GM23248 (cell line): ENCODE data around the gene TNS2. TPM values are rescaled to one million over a fixed set of nuclear protein-coding genes. Genes with fewer than 3 reads are reported as not detected.

Experiments used
- DNase-seq: peaks from one replicate; pipeline ENCODE4 v3.0.0-alpha.2; 2015
- H2AFZ ChIP-seq: fragments of 200-600 bp; sonication (generic); 2 replicates; pipeline ENCODE4 v1.6.1; 2016; ENCODE audit warnings: antibody characterized with exemption
- H3F3A ChIP-seq: fragments of 200-600 bp; sonication (generic); 2 replicates; pipeline ENCODE4 v1.6.1; 2016; ENCODE audit warnings: mild to moderate bottlenecking, antibody characterized with exemption, mixed run types; ENCODE audit not compliant: insufficient read depth
- H3K27ac ChIP-seq: fragments of 200-600 bp; sonication (generic); 2 replicates; pipeline ENCODE4 v1.5.1; 2016; ENCODE audit warnings: mild to moderate bottlenecking
- H3K27me3 ChIP-seq: fragments of 200-600 bp; sonication (generic); replicated peaks from 2 replicates; pipeline ENCODE4 v1.6.1; 2016; ENCODE audit warnings: mild to moderate bottlenecking; ENCODE audit not compliant: insufficient read depth
- H3K36me3 ChIP-seq: fragments of 200-600 bp; sonication (generic); 2 replicates; pipeline ENCODE4 v1.6.1; 2016; ENCODE audit warnings: low read depth, mild to moderate bottlenecking
- H3K4me1 ChIP-seq: fragments of 200-600 bp; sonication (generic); 2 replicates; pipeline ENCODE4 v1.6.1; 2016; ENCODE audit warnings: mild to moderate bottlenecking; ENCODE audit not compliant: insufficient read depth
- H3K4me2 ChIP-seq: fragments of 200-600 bp; sonication (generic); one replicate; pipeline ENCODE4 v1.6.1; 2016; ENCODE audit warnings: mild to moderate bottlenecking; ENCODE audit not compliant: unreplicated experiment
- H3K4me3 ChIP-seq: fragments of 200-600 bp; sonication (generic); 2 replicates; pipeline ENCODE4 v1.5.1; 2016; ENCODE audit warnings: mild to moderate bottlenecking
- H3K79me2 ChIP-seq: fragments of 200-600 bp; sonication (generic); 2 replicates; pipeline ENCODE4 v1.6.1; 2016; ENCODE audit warnings: mild to moderate bottlenecking; ENCODE audit not compliant: insufficient read depth
- H3K9ac ChIP-seq: fragments of 200-600 bp; sonication (generic); 2 replicates; pipeline ENCODE4 v1.6.1; 2016; ENCODE audit warnings: mild to moderate bottlenecking
- H3K9me2 ChIP-seq: fragments of 200-600 bp; sonication (generic); 2 replicates; pipeline ENCODE4 v1.6.1; 2016; ENCODE audit warnings: mixed run types, mild to moderate bottlenecking, moderate library complexity; ENCODE audit not compliant: insufficient read depth
- H3K9me3 ChIP-seq: fragments of 200-600 bp; sonication (generic); one replicate; pipeline ENCODE4 v1.6.1; 2017; ENCODE audit warnings: low read depth
- H4K20me1 ChIP-seq: fragments of 200-600 bp; sonication (generic); 2 replicates; pipeline ENCODE4 v1.6.0; 2016; ENCODE audit not compliant: insufficient read depth
- EZH2 ChIP-seq: fragments of 200-600 bp; sonication (generic); IDR thresholded peaks from 2 replicates; pipeline ENCODE4 v1.6.1; 2018; ENCODE audit warnings: antibody characterized with exemption, mild to moderate bottlenecking; ENCODE audit not compliant: insufficient read depth, poor library complexity, severe bottlenecking
- EZH2phosphoT487 ChIP-seq: fragments of 200-600 bp; sonication (generic); IDR thresholded peaks from 2 replicates; pipeline ENCODE4 v1.6.1; 2018; ENCODE audit warnings: antibody characterized with exemption, moderate library complexity, mild to moderate bottlenecking, low read depth; ENCODE audit not compliant: insufficient read depth
- WGBS, 2 experiments: methylation state at CpG; one replicate each; pipeline ENCODE4 v1.1.6; 2015 to 2017; ENCODE audit warnings: low lambda C conversion rate in 2 of 2, low coverage in 1 of 2; ENCODE audit errors: missing lambda C conversion rate in 2 of 2; 5-methylcytosine and 5-hydroxymethylcytosine counted together
- in situ Hi-C: fragments of 300-500 bp; cut with MboI; formaldehyde crosslinking; loops from 2 replicates; pipeline ENCODE4 v1.15.0; 2020
- polyA plus RNA-seq: library from polyadenylated mRNA; unstranded; fragments of >200 nt; fragmentation: Nextera tagmentation; extraction: Ambion mirVana; gene quantifications from 2 replicates; pipeline ENCODE4 v1.2.1, GENCODE V29; 2016
- total RNA-seq: library from RNA; depleted of rRNA; stranded (reverse); fragments of >200 nt; shearing (Covaris generic); gene quantifications from 2 replicates; pipeline ENCODE4 v1.2.3, GENCODE V29; 2014

The TNS2 gene
- total and polyA plus RNA-seq, 2 experiments from 2014 or later, result 26.1 to 41.6 TPM

- H3K27ac ChIP-seq, result peak overlapping the region; percentile 31; the same call in 1 of the 2 replicates
- DNase-seq, result no peak
- in situ Hi-C loops, result no loop called here
- peaks cover 42% of the 10 kb centered on the region for H3K4me1 ChIP-seq
- no peak overlapping the region for H2AFZ ChIP-seq
- no peaks in the 10 kb centered on the region for H3K27me3 ChIP-seq
- H3K9ac ChIP-seq, result no peak overlapping the region
- peaks cover 6% of the 10 kb centered on the region for H3K79me2 ChIP-seq
- H3K9me2 ChIP-seq, result no peaks in the 10 kb centered on the region
- no peak for TF ChIP-seq EZH2
- TF ChIP-seq EZH2phosphoT487, result no peak
- no peaks in the 10 kb centered on the region for H3K9me3 ChIP-seq
- no peak overlapping the region for H3K4me2 ChIP-seq
- no peaks in the 10 kb centered on the region for H3K36me3 ChIP-seq
- H3F3A ChIP-seq, result peaks cover 22% of the 10 kb centered on the region
- 96 to 97% methylated on average over 7 of the region's 7 CpGs for WGBS, 2 experiments
- H4K20me1 ChIP-seq, result no peaks in the 10 kb centered on the region
- H3K4me3 ChIP-seq, result no peak overlapping the region
Observed at GRCh38 chr12:53056901-53057300, 7.0 kb downstream of the TNS2 start.

- Histone ChIP-seq H3K4me2 (no peak overlapping the region), H3K4me3 (no peak overlapping the region), H3K4me1 (peaks cover 33% of the 10 kb centered on the region), H3K9me2 (no peaks in the 10 kb centered on the region), H3K9me3 (no peaks in the 10 kb centered on the region), H3K9ac (no peak overlapping the region), H3K36me3 (no peaks in the 10 kb centered on the region; the same call in 1 of the 2 replicates), H4K20me1 (no peaks in the 10 kb centered on the region), H3K79me2 (no peaks in the 10 kb centered on the region), H2AFZ (no peak overlapping the region), H3K27me3 (no peaks in the 10 kb centered on the region), H3K27ac (no peak overlapping the region), H3F3A (peaks cover 23% of the 10 kb centered on the region)
- 80 to 84% methylated on average over 12 to 13 of the region's 13 CpGs for WGBS, 2 experiments
- TF ChIP-seq EZH2 (no peak), EZH2phosphoT487 (no peak)
- no peak for DNase-seq
- in situ Hi-C loops, result no loop called here
Observed at GRCh38 chr12:53057816-53058500, 8.1 kb downstream of the TNS2 start.

GRCh38 chr12:53058674-53059433 lies 9.0 kb downstream of the TNS2 start:
- Histone ChIP-seq H3K4me1 (peaks cover 30% of the 10 kb centered on the region), H2AFZ (no peak overlapping the region), H3K9ac (no peak overlapping the region), H3K9me3 (no peaks in the 10 kb centered on the region), H3K79me2 (no peaks in the 10 kb centered on the region), H3F3A (peaks cover 31% of the 10 kb centered on the region), H3K9me2 (no peaks in the 10 kb centered on the region), H3K27me3 (no peaks in the 10 kb centered on the region), H3K36me3 (peaks cover 4% of the 10 kb centered on the region; the same call in 1 of the 2 replicates), H3K27ac (no peak overlapping the region), H3K4me3 (no peak overlapping the region), H4K20me1 (no peaks in the 10 kb centered on the region), H3K4me2 (no peak overlapping the region)
- 77 to 81% methylated on average over 27 to 35 of the region's 35 CpGs for WGBS, 2 experiments
- in situ Hi-C loops, result no loop called here
- TF ChIP-seq EZH2 (no peak), EZH2phosphoT487 (no peak)
- no peak for DNase-seq

GRCh38 chr12:53059434-53060063 lies 9.7 kb downstream of the TNS2 start:
- H3K4me1 ChIP-seq, result peaks cover 29% of the 10 kb centered on the region
- H3K4me3 ChIP-seq, result no peak overlapping the region
- 90 to 92% methylated on average over 23 to 24 of the region's 24 CpGs for WGBS, 2 experiments
- H3F3A ChIP-seq, result peaks cover 38% of the 10 kb centered on the region
- H3K79me2 ChIP-seq, result no peaks in the 10 kb centered on the region
- H3K9me2 ChIP-seq, result no peaks in the 10 kb centered on the region
- no peaks in the 10 kb centered on the region for H3K9me3 ChIP-seq
- no peak for DNase-seq
- TF ChIP-seq EZH2phosphoT487 (no peak), EZH2 (no peak)
- peaks cover 7% of the 10 kb centered on the region; the same call in 1 of the 2 replicates for H3K36me3 ChIP-seq
- no peak overlapping the region for H3K4me2 ChIP-seq
- H2AFZ ChIP-seq, result no peak overlapping the region
- H3K27ac ChIP-seq, result no peak overlapping the region
- in situ Hi-C loops, result no loop called here
- no peak overlapping the region for H3K9ac ChIP-seq
- H3K27me3 ChIP-seq, result no peaks in the 10 kb centered on the region
- no peaks in the 10 kb centered on the region for H4K20me1 ChIP-seq
